Stimulated activated CD4-positive, alpha-beta T cell treated with anti-CD3 and anti-CD28 coated beads, TNF-alpha, amount 100 ng/mL, for 1 hour (primary cell): ENCODE data around the gene EIF3D.
"Not testable (repeated sequence)": the region's sequence is repeated elsewhere in the genome, so short reads cannot be mapped to it uniquely, and the experiment has no call there.

ENCODE experiments used
- DNase-seq, 3 donors: peaks; one replicate each; pipeline ENCODE4 v3.0.0-alpha.2; 2020; ENCODE audit warnings: low read depth in 3 of 3, low spot score in 1 of 3

The EIF3D gene

GRCh38 chr22:36550701-36551495 lies 21.9 kb upstream of the EIF3D start:
- no peak for DNase-seq

GRCh38 chr22:36549033-36549432 lies 20.1 kb upstream of the EIF3D start:
- no peak for DNase-seq

GRCh38 chr22:36548606-36549005 lies 19.6 kb upstream of the EIF3D start:
- DNase-seq: no peak

- DNase-seq: no peak
These were observed 18.0 kb upstream of the EIF3D start for GRCh38 chr22:36546932-36547331.

- peak in 1 of 3 donors; percentile 18 for DNase-seq
These were observed 17.3 kb upstream of the EIF3D start for GRCh38 chr22:36546092-36546804.

GRCh38 chr22:36544107-36544620 lies 15.2 kb upstream of the EIF3D start:
- no peak for DNase-seq

- DNase-seq: peak in 2 of 3 donors; percentile 8 to 10
These were observed 13.0 kb upstream of the EIF3D start for GRCh38 chr22:36541831-36542411.

DNA sequence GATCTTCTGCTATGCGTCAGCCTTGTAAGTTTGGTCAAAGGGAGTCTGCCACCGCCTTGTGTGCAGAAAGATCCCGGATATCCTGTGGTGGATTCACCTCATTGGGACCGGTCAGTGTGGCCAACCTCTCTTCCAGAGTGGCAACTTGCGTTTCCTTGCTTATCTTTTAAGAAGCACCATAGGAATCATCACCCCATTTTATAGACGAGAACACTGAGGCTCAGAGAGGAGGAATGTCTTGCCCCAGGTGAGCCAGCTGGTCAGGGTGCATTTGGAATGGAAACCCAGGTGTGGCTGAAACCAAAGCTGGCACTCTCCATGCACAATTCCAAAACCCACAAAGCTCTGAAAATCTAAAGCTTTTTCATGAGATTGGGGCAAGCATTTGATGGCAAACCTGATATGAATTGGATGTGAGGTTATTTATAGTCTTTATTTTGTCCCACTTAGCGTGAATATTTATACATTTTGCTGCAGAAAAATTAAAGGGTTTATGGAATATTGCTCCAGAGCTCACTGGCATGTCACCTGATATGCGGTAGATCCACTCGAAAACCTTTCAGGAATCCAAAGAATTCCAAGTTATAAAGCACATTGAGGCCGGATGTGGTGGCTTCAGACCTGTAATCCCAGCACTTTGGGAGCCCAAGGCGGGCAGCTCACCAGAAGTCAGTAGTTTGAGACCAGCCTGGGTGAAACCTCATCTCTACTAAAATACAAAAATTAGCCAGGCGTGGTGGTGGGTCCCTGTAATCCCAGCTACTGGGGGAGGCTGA lies 12.1 kb upstream of the EIF3D start:
- DNase-seq: no peak

GRCh38 chr22:36538529-36538928 lies 9.6 kb upstream of the EIF3D start:
- DNase-seq: no peak

- no peak for DNase-seq
These were observed 7.8 kb upstream of the EIF3D start for GRCh38 chr22:36536717-36537116.

GRCh38 chr22:36533320-36533719 lies 4.4 kb upstream of the EIF3D start:
- not testable (repeated sequence) for DNase-seq

DNA sequence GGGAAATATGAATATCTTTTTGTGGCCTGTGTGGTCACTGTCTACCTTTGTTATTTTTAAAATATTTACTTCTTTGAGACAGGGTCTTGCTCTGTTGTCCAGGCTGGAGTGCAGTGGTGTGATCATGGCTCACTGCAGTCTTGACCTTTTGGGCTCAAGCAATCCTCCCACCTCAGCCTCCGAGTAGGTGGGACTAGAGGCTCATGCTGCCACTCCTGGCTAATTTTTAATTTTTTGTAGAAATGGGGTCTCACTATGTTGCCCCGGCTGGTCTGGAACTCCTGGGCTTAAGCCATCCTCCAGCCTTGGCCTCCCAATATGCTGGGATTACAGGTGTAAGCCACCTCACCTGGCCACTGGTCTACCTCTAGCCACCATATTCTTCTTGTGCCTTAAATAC lies 3.5 kb upstream of the EIF3D start:
- DNase-seq: no peak

DNA sequence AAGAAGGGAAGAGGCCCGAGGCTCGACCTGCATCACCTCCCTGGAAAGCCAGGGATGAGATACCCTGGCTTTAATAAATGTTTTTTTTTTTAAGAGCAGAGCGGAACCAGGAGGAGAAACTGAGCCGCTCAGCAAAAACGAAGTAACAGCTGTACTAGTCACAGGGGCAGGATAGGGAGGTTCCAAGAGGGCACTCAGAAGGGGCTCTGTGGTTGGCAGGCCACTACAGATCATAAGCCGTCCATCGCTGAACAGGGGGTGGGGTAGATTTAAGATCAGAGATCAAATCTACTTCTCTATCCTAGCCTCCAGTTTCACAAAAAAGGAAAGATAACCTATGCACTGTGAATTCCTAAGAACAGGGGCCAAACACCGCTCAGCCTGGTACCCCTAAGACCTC lies 625 bp downstream of the EIF3D start:
- DNase-seq: no peak

DNA sequence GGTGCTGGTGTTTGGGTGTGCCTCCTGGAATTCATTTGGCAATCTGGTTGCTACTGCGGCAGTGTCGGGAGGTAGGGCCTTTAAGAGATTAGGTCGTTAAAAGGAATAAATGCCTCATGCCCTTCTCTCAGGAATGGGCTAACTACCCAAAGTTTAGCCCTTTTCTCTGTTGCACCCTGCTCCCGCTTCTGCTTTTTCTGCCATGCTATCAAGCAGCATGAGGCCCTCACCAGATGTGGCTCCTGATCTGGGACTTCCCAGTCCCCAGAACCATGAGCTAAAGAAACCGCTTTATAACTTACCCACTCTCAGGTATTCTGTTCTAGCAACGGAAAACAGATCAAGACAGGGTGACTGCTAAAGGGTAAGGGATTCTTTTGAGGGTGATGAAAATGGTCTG lies 6.3 kb downstream of the EIF3D start:
- DNase-seq: no peak

DNA sequence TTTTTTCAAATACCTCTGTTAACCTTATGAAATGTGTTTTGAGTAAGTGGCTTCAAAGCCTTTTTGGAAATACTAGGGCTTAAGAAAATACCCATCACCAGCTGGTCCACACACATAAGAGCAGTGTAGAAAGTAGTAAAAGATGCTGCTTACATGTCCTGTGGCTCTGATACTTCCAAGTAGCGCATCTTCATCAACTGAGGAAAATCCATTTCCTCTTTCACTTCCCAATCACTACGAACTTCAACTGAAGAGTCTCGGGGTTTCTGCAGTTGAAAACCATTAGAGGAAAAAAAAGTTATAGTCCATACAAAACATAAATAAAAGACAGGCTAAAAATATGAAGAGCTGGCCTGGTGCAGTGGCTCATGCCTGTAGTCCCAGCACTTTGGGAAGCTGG lies 8.5 kb downstream of the EIF3D start:
- DNase-seq: no peak

DNA sequence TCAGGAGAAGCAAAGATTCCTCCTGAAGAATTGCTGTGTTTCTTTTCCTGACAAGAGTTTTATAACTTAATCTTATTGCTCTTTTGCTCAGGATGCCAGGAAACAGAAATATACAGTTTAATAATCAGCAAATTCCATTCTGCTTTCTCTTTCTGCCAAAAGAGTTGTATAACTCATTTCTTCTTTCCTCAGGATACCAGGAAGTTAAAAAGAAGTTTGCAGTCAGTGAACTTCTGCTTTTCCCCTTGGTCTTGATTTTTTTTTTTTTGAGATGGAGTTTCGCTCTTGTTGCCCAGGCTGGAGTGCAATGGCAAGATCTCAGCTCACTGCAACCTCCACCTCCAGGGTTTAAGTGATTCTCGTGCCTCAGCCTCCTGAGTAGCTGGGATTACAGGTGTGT lies 9.1 kb downstream of the EIF3D start:
- not testable (repeated sequence) for DNase-seq

DNA sequence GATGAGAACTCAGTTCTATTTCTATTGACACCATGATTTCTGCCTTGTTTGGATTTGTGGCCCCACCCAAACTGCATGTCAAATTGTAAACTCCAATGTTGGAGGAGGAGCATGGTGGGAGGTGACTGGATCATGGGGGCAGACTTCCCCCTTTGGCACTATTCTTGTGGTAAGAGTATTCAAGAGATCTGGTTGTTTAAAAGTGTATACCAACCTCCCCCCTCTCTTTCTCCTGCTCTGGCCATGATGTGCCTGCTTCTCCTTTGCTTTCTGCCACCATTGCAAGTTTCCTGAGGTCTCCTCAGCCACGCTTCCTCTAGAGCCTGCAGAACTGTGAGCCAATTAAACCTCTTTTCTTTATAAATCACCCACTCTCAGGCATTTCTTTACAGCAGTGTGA lies 14.2 kb downstream of the EIF3D start:
- DNase-seq: no peak

GRCh38 chr22:36512991-36513390 lies 16.0 kb downstream of the EIF3D start:
- DNase-seq: no peak

DNA sequence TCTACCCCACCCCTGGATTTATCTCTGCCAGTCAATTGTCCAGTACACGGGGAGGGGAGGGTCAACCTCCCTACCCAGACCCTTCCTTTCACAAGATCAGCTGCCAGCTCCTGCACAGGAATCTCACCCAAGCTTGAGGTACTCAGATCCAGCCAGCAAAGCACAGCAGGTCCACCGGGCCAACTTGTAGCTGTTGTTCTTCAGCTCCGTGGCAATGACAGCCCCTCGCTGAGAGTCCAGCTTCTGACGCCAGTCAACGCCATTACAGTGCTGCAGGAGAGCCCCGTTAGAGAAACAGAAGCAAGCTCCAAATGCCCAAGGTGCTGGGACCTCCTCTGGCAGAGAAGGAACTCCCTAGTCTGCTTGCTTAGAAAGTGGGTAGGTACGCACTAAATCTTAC lies 16.6 kb downstream of the EIF3D start:
- no peak for DNase-seq

DNA sequence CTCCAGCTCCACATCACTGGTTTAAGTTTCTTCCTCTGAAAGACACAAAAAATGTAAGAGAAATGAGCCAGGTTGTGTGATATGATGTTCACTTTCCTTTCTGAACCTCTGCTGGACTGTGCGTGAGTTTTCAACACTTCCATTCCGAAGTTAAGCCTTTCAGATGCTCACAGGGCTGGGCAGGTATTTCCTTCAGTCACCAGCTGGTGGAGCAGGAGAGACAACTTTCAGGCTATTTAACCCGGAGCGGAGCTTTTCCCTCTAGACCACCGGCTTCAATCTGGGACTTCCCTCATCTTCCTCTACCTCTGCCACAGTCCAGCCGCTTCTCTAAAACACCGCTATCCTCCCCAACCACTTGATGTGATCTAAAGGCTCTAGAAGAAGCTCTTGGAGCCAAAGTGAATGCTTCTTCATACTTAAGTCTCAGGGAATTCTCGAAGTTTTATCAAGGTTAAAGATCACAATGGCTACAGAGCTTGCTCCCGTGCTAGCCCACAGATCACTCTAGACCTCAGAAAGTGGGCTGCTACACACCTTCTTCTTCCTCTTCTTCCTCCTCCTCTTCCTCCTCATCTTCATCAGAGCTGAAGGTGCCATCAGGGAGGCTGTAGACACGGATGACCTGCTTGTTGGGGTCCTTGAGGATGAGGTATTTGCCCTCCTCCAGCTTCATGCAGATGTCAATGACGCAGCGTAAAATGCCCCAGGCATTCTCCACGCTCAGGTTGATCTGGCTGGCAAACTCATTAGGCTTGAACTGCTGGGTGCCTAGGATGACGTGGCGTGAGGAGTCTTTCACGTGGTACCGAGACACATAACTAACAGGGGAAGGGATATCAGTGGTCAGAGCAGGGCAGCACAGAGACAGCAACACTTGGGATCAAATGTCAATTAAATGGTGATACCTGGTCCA lies 17.7 kb downstream of the EIF3D start:
- DNase-seq: no peak
